AG09319 (cell line): ENCODE data around the gene PTPN23.
A peak's percentile ranks its signal among the peaks of the same experiment; 100 is the strongest.
"Not testable (repeated sequence)": the region's sequence is repeated elsewhere in the genome, so short reads cannot be mapped to it uniquely, and the experiment has no call there.

Experiments
- DNase-seq: peaks from one replicate; pipeline ENCODE4 v3.0.0-alpha.2; 2010; ENCODE audit warnings: low read depth; ENCODE audit errors: extremely low read depth
- CTCF ChIP-seq: IDR thresholded peaks from 2 replicates; pipeline ENCODE4 v1.5.1; 2011; ENCODE audit warnings: low read depth, mild to moderate bottlenecking, inconsistent platforms, low read length, moderate library complexity

The PTPN23 gene

GRCh38 chr3:47362701-47363100 is 18.1 kb upstream of the PTPN23 start:
- no peak for DNase-seq
- no peak for TF ChIP-seq CTCF

- no peak for DNase-seq
- no peak for TF ChIP-seq CTCF
Measured at GRCh38 chr3:47365213-47366153, 15.3 kb upstream of the PTPN23 start.

- no peak for TF ChIP-seq CTCF
- DNase-seq, result no peak
Measured at GRCh38 chr3:47366833-47367232, 14.0 kb upstream of the PTPN23 start.

- no peak for TF ChIP-seq CTCF
- no peak for DNase-seq
Measured at GRCh38 chr3:47367631-47368030, 13.2 kb upstream of the PTPN23 start.

GRCh38 chr3:47370020-47370419 is 10.8 kb upstream of the PTPN23 start:
- DNase-seq, result not testable (repeated sequence)

- peak; percentile 13 for TF ChIP-seq CTCF
- no peak for DNase-seq
Measured at GRCh38 chr3:47370887-47371697, 9.7 kb upstream of the PTPN23 start.

GRCh38 chr3:47374587-47374986 is 6.2 kb upstream of the PTPN23 start:
- no peak for TF ChIP-seq CTCF
- DNase-seq, result no peak
